Nephron progenitor cell (in vitro differentiated cells): ENCODE data around the gene HPRT1.

Source experiments
- DNase-seq: peaks from one replicate; pipeline ENCODE4 v3.0.0; 2021
- H3K27ac Mint-ChIP-seq: 2 replicates; pipeline ENCODE4 v1.8.0; 2021; ENCODE audit warnings: mild to moderate bottlenecking, moderate library complexity, mixed read lengths
- H3K27me3 Mint-ChIP-seq: 2 replicates; pipeline ENCODE4 v1.8.0; 2021; ENCODE audit warnings: mild to moderate bottlenecking, low read depth, mixed read lengths; ENCODE audit not compliant: poor library complexity
- H3K36me3 Mint-ChIP-seq: 2 replicates; pipeline ENCODE4 v1.8.0; 2021; ENCODE audit warnings: low read depth, mixed read lengths
- H3K4me1 Mint-ChIP-seq: 2 replicates; pipeline ENCODE4 v1.8.0; 2021; ENCODE audit warnings: mixed read lengths
- H3K4me3 Mint-ChIP-seq: 2 replicates; pipeline ENCODE4 v1.8.0; 2021; ENCODE audit warnings: mild to moderate bottlenecking, moderate library complexity, mixed read lengths
- H3K9me3 Mint-ChIP-seq: 2 replicates; pipeline ENCODE4 v1.8.0; 2021; ENCODE audit warnings: mild to moderate bottlenecking, moderate library complexity, mixed read lengths
- TF ChIP-seq, protein P1 (sequence below): fragments of 200-600 bp; sonication (generic); IDR thresholded peaks from 2 replicates; pipeline ENCODE4 v1.5.0; 2021; ENCODE audit warnings: antibody characterized with exemption

HPRT1 gene

DNA sequence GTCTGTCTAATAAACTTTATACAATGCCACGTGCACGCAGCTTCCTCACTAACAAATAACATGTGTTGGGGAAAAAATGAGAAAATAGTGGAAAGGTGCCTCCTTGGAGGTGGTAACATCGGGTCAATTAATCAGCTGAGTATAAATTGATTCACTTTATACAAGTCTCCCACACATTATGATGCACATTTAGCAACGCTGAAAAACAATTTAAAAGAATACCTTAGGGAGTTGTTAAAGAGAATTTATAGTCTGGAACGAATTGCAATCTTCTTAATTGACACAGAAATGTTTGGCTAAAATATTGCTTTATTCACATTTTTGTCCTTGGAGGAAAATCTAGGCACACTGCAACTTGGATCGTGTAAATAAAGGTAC lies 84.2 kb downstream of the HPRT1 start:
- no peak for DNase-seq
- H3K4me3 Mint-ChIP-seq = peak overlapping the region; percentile 79
- TF ChIP-seq, protein P1, sequence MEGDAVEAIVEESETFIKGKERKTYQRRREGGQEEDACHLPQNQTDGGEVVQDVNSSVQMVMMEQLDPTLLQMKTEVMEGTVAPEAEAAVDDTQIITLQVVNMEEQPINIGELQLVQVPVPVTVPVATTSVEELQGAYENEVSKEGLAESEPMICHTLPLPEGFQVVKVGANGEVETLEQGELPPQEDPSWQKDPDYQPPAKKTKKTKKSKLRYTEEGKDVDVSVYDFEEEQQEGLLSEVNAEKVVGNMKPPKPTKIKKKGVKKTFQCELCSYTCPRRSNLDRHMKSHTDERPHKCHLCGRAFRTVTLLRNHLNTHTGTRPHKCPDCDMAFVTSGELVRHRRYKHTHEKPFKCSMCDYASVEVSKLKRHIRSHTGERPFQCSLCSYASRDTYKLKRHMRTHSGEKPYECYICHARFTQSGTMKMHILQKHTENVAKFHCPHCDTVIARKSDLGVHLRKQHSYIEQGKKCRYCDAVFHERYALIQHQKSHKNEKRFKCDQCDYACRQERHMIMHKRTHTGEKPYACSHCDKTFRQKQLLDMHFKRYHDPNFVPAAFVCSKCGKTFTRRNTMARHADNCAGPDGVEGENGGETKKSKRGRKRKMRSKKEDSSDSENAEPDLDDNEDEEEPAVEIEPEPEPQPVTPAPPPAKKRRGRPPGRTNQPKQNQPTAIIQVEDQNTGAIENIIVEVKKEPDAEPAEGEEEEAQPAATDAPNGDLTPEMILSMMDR = no peak
- H3K4me1 Mint-ChIP-seq = peaks cover 61% of the 10 kb centered on the region
- H3K9me3 Mint-ChIP-seq = peaks cover 40% of the 10 kb centered on the region
- peaks cover 4% of the 10 kb centered on the region for H3K27me3 Mint-ChIP-seq
- peak overlapping the region; percentile 79 for H3K27ac Mint-ChIP-seq
- H3K36me3 Mint-ChIP-seq = no peaks in the 10 kb centered on the region

DNA sequence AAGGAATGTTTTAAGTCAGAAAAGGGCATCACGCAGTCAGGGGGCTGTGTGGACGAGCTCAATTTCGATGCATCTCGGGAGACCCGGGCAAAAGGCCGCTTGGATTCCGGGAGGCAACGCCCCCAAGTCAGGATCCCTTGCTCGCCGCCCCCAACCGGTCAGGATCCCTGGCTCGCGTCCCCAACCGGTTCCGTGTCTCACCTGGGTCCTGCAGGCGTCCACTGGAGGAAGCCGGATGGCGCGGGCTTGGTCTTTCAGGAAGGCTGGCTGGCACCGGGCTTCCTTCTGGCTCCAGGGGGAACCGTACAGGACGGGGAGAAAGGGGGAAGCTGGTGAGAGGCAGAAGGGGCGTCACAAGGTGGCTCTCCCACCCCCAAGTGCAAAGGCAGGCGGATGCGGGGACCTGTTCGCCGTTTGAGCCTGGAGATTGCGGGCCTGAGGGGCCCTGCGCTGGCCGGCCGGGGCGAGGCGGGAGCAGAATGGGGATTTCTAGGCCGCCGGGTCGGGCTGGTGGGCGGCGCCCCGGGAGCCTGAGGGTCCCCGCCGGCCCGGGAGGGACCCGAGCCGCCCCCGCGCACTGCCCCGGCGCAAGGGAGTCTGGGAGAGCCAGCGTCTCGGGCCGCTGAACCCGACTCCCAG lies 84.7 kb downstream of the HPRT1 start:
- H3K9me3 Mint-ChIP-seq = peaks cover 41% of the 10 kb centered on the region
- H3K4me3 Mint-ChIP-seq = peak overlapping the region; percentile 92
- H3K4me1 Mint-ChIP-seq = peaks cover 61% of the 10 kb centered on the region
- H3K36me3 Mint-ChIP-seq = no peaks in the 10 kb centered on the region
- peaks cover 4% of the 10 kb centered on the region for H3K27me3 Mint-ChIP-seq
- peak; percentile 53 for DNase-seq
- TF ChIP-seq, protein P1 = no peak
- peak overlapping the region; percentile 54 for H3K27ac Mint-ChIP-seq

DNA sequence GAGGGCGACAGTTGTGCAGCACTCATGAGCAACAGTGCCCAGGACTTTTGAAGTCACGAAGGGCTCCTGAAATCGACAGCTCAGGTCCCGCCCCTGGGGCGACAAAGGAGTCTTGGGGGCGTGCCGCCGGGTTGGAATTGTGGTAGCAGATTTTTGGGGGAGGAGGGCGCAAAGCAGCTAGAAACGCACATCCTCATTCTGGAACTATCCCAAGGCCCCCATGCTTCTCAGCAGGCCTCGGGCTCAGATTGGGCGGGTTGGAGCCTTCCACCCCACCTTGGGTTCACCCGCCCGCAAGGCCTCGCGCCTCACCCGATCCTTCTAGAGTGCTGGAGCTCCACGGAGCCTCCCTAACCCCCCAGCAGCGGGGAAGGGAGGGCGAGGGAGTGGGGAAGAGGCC lies 85.5 kb downstream of the HPRT1 start:
- TF ChIP-seq, protein P1 = no peak
- Mint-ChIP-seq H3K4me1 (peaks cover 69% of the 10 kb centered on the region), H3K27me3 (peaks cover 4% of the 10 kb centered on the region), H3K36me3 (no peaks in the 10 kb centered on the region), H3K4me3 (peak overlapping the region; percentile 92), H3K27ac (peak overlapping the region; percentile 64), H3K9me3 (peaks cover 47% of the 10 kb centered on the region)
- peak; percentile 10 for DNase-seq

DNA sequence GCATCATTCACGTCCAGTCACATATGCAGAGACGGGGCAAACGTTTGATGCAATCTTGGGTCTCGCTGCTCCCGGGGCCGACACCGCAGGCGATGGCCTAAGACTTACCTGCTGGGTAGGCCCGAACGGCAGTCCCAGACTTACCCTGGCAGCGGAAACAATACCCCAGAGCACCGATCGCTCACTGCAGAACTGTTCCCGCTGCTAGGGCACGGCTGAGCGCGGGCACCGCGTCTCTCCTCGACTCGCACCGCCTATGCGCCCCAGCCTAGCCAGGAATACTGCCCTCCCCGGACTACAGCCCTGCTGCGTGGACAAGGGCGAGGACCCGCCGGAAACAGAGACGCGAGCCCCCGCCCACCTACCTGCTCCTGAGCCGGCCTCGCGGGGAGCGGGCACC lies 86.2 kb downstream of the HPRT1 start:
- TF ChIP-seq, protein P1 = no peak
- H3K27me3 Mint-ChIP-seq = peaks cover 4% of the 10 kb centered on the region

DNA sequence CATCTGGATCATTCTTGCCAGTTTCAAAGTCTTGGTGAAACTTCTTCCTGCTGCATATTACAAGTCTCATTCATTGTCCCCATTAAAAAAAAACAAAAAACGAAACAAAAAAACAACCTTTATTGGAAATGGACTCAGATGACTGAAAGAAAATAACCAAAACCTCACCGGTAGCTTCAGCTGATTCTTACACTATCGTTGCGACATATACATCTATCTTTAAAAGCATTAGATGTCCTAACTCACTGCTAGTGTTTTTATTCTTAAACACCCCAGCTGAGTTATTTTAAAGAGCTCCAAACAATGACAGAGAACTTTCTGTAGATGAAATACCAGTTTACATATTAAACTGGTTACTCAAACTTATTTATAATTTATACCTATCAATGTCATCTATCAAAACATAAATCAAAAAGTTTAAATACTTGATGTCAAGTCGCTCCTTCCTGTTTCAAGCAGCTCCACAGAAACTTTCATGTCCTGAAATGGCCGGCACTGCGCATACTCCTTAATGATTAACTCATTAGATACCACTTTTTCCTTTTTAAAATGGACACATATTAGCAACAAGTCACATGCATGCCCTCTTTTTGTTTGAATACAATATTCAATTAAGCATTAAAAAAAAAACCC lies 87.2 kb downstream of the HPRT1 start:
- no peaks in the 10 kb centered on the region for H3K36me3 Mint-ChIP-seq
- TF ChIP-seq, protein P1 = no peak
- H3K27me3 Mint-ChIP-seq = peaks cover 11% of the 10 kb centered on the region
- no peak for DNase-seq
- H3K4me1 Mint-ChIP-seq = peaks cover 68% of the 10 kb centered on the region
- H3K9me3 Mint-ChIP-seq = peaks cover 45% of the 10 kb centered on the region
- peak overlapping the region; percentile 92 for H3K4me3 Mint-ChIP-seq
- no peak overlapping the region for H3K27ac Mint-ChIP-seq

More for the DNA sequence above, 86.2 kb downstream of the HPRT1 start:
- Mint-ChIP-seq H3K36me3 (no peaks in the 10 kb centered on the region), H3K9me3 (peaks cover 45% of the 10 kb centered on the region), H3K4me3 (peak overlapping the region; percentile 92), H3K27ac (no peak overlapping the region), H3K4me1 (peaks cover 68% of the 10 kb centered on the region)
- no peak for DNase-seq
